Measurements from ENCODE around the gene SPRED2. TPM values are rescaled to one million over a fixed set of nuclear protein-coding genes. Genes with fewer than 3 reads are reported as not detected.

SPRED2 gene
- polyA plus RNA-seq, 2 of the 4 experiments (the other 2 are of a cell fraction), result 20.6 to 29.3 TPM

DNA sequence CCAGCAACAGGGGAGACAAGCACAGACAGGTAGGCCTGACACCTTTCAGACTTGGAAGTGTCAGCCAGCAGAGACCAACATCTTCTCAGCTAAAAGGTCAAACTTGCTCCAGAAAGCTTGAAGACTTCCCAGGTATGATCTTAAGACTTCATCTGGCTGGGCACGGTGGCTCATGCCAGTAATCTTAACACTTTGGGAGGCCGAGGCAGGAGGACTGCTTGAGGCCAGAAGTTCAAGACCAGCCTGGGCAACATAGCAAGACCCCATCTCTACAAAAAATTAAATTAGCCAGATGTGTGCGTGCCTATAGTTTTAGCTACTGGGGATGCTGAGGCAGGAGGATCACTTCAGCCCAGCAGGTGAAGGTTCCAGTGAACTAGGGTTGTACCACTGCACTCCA, 39.0 kb upstream of the SPRED2 start:
- ChIA-PET CTCF (interaction anchor here (1.3 kb wide), 1 partner anchor 17 kb away, joined by 3 read pairs; no protein-coding TSS in a partner anchor), POLR2A (no interaction called here)
- TF ChIP-seq RAD21 (conservative IDR thresholded peaks at IDR 0.05 in 1 of 2, IDR thresholded peaks at IDR 0.05 in 1 of 2) (no peak), MYC (IDR thresholded peaks at IDR 0.05; ENCODE audit: borderline replicate concordance, low read length) (no peak), KDM1A (IDR thresholded peaks at IDR 0.05; ENCODE audit: low read depth) (no peak), NFE2L2 (conservative IDR thresholded peaks at IDR 0.05; ENCODE audit: low read length) (no peak), MAFK (IDR thresholded peaks at IDR 0.05; ENCODE audit: partially characterized antibody) (no peak), JUN (IDR thresholded peaks at IDR 0.05) (no peak)
- WGBS (ENCODE audit: missing lambda C conversion rate), result 32% methylated on average over 3 of the region's 3 CpGs
- no peak overlapping the region for H3K4me2 ChIP-seq
- H3K9me3 ChIP-seq, result peaks cover 39% of the 10 kb centered on the region
- FAIRE-seq, result no peak
- no peak for ATAC-seq
- H3K4me3 ChIP-seq, result no peak overlapping the region
- no peak for DNase-seq (ENCODE audit: low read depth in 1 of 2, low spot score in 1 of 2)
- no peak overlapping the region for H3K27ac ChIP-seq
- no peaks in the 10 kb centered on the region for H3K4me1 ChIP-seq

DNA sequence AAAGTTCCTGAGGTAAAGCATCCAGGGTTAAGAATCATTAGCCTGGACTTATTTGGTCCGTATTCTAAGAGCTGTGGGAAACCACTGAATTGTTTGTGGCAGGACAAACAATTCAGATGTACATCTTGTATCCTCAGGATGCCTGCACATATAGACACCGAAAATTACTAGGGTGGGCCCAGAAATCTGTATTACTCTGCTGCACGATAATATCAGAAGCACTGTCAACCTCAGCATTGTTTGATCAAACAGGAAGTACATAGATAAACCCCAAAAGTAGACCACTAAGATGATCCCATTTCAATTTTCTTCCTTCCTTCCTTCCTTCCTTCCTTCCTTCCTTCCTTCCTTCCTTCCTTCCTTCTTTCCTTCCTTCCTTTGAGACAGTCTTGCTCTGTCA, 34.2 kb upstream of the SPRED2 start:
- TF ChIP-seq RARB (CRISPR knock-in tag; IDR thresholded peaks at IDR 0.05) (no peak), SREBF2 (IDR thresholded peaks at IDR 0.05) (no peak), NR3C1 (IDR thresholded peaks at IDR 0.05) (no peak), MYC (IDR thresholded peaks at IDR 0.05; ENCODE audit: borderline replicate concordance, low read length) (no peak), GATA3 (IDR thresholded peaks at IDR 0.05; ENCODE audit: borderline replicate concordance) (no peak), HOXA7 (CRISPR knock-in tag; IDR thresholded peaks at IDR 0.05) (no peak), HEYL (CRISPR knock-in tag; IDR thresholded peaks at IDR 0.05) (no peak), EHF (CRISPR knock-in tag; IDR thresholded peaks at IDR 0.05) (no peak), CBX8 (IDR thresholded peaks at IDR 0.05) (no peak), JUNB (IDR thresholded peaks at IDR 0.05) (no peak), PHF8 (IDR thresholded peaks at IDR 0.05; ENCODE audit: borderline replicate concordance, low read depth) (no peak), JUN (IDR thresholded peaks at IDR 0.05) (no peak), EP300 (IDR thresholded peaks at IDR 0.05) (no peak), TP53 (CRISPR knock-in tag; IDR thresholded peaks at IDR 0.05) (no peak), KDM1A (IDR thresholded peaks at IDR 0.05; ENCODE audit: low read depth) (no peak)
- TF ChIP-seq, protein P1, sequence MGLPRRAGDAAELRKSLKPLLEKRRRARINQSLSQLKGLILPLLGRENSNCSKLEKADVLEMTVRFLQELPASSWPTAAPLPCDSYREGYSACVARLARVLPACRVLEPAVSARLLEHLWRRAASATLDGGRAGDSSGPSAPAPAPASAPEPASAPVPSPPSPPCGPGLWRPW (IDR thresholded peaks at IDR 0.05), result no peak
- TF ChIP-seq, protein P2, sequence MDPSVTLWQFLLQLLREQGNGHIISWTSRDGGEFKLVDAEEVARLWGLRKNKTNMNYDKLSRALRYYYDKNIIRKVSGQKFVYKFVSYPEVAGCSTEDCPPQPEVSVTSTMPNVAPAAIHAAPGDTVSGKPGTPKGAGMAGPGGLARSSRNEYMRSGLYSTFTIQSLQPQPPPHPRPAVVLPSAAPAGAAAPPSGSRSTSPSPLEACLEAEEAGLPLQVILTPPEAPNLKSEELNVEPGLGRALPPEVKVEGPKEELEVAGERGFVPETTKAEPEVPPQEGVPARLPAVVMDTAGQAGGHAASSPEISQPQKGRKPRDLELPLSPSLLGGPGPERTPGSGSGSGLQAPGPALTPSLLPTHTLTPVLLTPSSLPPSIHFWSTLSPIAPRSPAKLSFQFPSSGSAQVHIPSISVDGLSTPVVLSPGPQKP (IDR thresholded peaks at IDR 0.05; ENCODE audit: low read depth, low read length), result no peak
- TF ChIP-seq, protein P3, sequence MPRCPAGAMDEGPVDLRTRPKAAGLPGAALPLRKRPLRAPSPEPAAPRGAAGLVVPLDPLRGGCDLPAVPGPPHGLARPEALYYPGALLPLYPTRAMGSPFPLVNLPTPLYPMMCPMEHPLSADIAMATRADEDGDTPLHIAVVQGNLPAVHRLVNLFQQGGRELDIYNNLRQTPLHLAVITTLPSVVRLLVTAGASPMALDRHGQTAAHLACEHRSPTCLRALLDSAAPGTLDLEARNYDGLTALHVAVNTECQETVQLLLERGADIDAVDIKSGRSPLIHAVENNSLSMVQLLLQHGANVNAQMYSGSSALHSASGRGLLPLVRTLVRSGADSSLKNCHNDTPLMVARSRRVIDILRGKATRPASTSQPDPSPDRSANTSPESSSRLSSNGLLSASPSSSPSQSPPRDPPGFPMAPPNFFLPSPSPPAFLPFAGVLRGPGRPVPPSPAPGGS (IDR thresholded peaks at IDR 0.05), result no peak
- Histone ChIP-seq H3K4me2 (no peak overlapping the region), H3K4me1 (no peaks in the 10 kb centered on the region), H3K27ac (no peak overlapping the region), H3K4me3 (no peak overlapping the region), H3K9me3 (peaks cover 9% of the 10 kb centered on the region; the same call in 1 of the 3 replicates)
- WGBS (ENCODE audit: missing lambda C conversion rate), result 74% methylated on average over 3 of the region's 3 CpGs
- ChIA-PET CTCF (no interaction called here), POLR2A (no interaction called here)
- FAIRE-seq (no peak), DNase-seq (ENCODE audit: low read depth in 1 of 2, low spot score in 1 of 2) (no peak), ATAC-seq (no peak)

DNA sequence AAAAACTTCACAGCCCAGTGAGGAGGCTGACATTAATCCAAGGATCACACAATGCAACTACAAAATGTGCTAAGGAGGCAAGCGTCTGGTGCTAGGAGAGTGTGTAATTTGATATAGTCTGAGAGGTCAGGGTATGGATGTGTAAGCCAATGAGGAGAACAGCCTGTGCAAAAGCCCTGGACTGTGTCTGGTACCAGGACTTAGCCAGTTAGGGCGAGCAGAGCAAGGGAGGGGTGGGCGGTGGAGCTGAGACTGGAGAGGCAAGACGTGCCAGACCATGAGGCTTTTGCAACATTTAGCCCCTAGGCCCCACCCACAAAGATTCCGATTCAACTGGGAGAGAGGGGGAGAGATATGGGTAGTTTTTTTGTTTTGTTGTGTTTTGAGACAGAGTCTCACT, 33.5 kb upstream of the SPRED2 start:
- POLR2A ChIA-PET, result no interaction called here
- peaks cover 5% of the 10 kb centered on the region; the same call in 1 of the 3 replicates for H3K9me3 ChIP-seq
- TF ChIP-seq HDAC2 (IDR thresholded peaks at IDR 0.05), result no peak
- TF ChIP-seq, protein P4, sequence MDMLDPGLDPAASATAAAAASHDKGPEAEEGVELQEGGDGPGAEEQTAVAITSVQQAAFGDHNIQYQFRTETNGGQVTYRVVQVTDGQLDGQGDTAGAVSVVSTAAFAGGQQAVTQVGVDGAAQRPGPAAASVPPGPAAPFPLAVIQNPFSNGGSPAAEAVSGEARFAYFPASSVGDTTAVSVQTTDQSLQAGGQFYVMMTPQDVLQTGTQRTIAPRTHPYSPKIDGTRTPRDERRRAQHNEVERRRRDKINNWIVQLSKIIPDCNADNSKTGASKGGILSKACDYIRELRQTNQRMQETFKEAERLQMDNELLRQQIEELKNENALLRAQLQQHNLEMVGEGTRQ (IDR thresholded peaks at IDR 0.05), result no peak
- no peak for TF ChIP-seq CBX8 (IDR thresholded peaks at IDR 0.05)
- TF ChIP-seq BHLHE40 (IDR thresholded peaks at IDR 0.05; ENCODE audit: low read depth, low read length), result no peak
- TF ChIP-seq, protein P5, sequence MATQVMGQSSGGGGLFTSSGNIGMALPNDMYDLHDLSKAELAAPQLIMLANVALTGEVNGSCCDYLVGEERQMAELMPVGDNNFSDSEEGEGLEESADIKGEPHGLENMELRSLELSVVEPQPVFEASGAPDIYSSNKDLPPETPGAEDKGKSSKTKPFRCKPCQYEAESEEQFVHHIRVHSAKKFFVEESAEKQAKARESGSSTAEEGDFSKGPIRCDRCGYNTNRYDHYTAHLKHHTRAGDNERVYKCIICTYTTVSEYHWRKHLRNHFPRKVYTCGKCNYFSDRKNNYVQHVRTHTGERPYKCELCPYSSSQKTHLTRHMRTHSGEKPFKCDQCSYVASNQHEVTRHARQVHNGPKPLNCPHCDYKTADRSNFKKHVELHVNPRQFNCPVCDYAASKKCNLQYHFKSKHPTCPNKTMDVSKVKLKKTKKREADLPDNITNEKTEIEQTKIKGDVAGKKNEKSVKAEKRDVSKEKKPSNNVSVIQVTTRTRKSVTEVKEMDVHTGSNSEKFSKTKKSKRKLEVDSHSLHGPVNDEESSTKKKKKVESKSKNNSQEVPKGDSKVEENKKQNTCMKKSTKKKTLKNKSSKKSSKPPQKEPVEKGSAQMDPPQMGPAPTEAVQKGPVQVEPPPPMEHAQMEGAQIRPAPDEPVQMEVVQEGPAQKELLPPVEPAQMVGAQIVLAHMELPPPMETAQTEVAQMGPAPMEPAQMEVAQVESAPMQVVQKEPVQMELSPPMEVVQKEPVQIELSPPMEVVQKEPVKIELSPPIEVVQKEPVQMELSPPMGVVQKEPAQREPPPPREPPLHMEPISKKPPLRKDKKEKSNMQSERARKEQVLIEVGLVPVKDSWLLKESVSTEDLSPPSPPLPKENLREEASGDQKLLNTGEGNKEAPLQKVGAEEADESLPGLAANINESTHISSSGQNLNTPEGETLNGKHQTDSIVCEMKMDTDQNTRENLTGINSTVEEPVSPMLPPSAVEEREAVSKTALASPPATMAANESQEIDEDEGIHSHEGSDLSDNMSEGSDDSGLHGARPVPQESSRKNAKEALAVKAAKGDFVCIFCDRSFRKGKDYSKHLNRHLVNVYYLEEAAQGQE (IDR thresholded peaks at IDR 0.05), result no peak
- TF ChIP-seq CHD2 (IDR thresholded peaks at IDR 0.05; ENCODE audit: low read length, partially characterized antibody), result no peak
- TF ChIP-seq, protein P6, sequence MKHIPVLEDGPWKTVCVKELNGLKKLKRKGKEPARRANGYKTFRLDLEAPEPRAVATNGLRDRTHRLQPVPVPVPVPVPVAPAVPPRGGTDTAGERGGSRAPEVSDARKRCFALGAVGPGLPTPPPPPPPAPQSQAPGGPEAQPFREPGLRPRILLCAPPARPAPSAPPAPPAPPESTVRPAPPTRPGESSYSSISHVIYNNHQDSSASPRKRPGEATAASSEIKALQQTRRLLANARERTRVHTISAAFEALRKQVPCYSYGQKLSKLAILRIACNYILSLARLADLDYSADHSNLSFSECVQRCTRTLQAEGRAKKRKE (CRISPR knock-in tag; IDR thresholded peaks at IDR 0.05; ENCODE audit: low read depth), result no peak
- TF ChIP-seq ESRRA (IDR thresholded peaks at IDR 0.05; ENCODE audit: borderline replicate concordance, low read length), result no peak
- TF ChIP-seq KDM5A (IDR thresholded peaks at IDR 0.05), result no peak
- no peak for TF ChIP-seq PHF8 (IDR thresholded peaks at IDR 0.05; ENCODE audit: borderline replicate concordance, low read depth)

More for the DNA sequence above, 33.5 kb upstream of the SPRED2 start:
- CTCF ChIA-PET, result interaction anchor here (1.8 kb wide), 1 partner anchor 87 kb away, joined by 5 read pairs; no protein-coding TSS in a partner anchor
- no peak overlapping the region for H3K4me2 ChIP-seq
- 70% methylated on average over 5 of the region's 5 CpGs for WGBS (ENCODE audit: missing lambda C conversion rate)
- H3K27ac ChIP-seq, result no peak overlapping the region
- no peak for ATAC-seq
- no peaks in the 10 kb centered on the region for H3K4me1 ChIP-seq
- DNase-seq (ENCODE audit: low read depth in 1 of 2, low spot score in 1 of 2), result no peak
- H3K4me3 ChIP-seq, result no peak overlapping the region
- no peak for FAIRE-seq
